ENCODE measurements around the gene GALK1. TPM values are rescaled to one million over a fixed set of nuclear protein-coding genes. Genes with fewer than 3 reads are reported as not detected.
A peak's percentile ranks its signal among the peaks of the same experiment; 100 is the strongest.

GALK1 gene
- total RNA-seq, 1 donor from 2014 or later: 18.4 TPM

- TF ChIP-seq CTCF (IDR thresholded peaks at IDR 0.05) (no peak), POLR2AphosphoS5 (IDR thresholded peaks at IDR 0.05; ENCODE audit: insufficient read depth in 1 of 2, low read depth in 1 of 2) (peak; percentile 13 to 70), POLR2A (IDR thresholded peaks at IDR 0.05) (no peak)
- intact Hi-C loops (cut with DNase I): no loop called here
- no peaks in the 10 kb centered on the region for H3K27me3 ChIP-seq
Observed at GRCh38 chr17:75723171-75723930, 41.6 kb downstream of the GALK1 start.

GRCh38 chr17:75722542-75723095, 42.4 kb downstream of the GALK1 start:
- DNase-seq (ENCODE audit: extremely low spot score in 2 of 2): no peak
- H3K4me3 ChIP-seq: peak overlapping the region; percentile 50 to 63
- H3K27me3 ChIP-seq: no peaks in the 10 kb centered on the region
- peak overlapping the region; percentile 75 for H3K27ac ChIP-seq
- TF ChIP-seq POLR2AphosphoS5 (IDR thresholded peaks at IDR 0.05; ENCODE audit: insufficient read depth in 1 of 2, low read depth in 1 of 2): no peak
- no peak for TF ChIP-seq POLR2A (IDR thresholded peaks at IDR 0.05)
- no peak for TF ChIP-seq CTCF (IDR thresholded peaks at IDR 0.05)
- H3K4me1 ChIP-seq: peaks cover 21% of the 10 kb centered on the region
- no peaks in the 10 kb centered on the region for H3K9me3 ChIP-seq
- intact Hi-C loops (cut with DNase I): no loop called here
- no peaks in the 10 kb centered on the region for H3K36me3 ChIP-seq

More at GRCh38 chr17:75723171-75723930, 41.6 kb downstream of the GALK1 start:
- Histone ChIP-seq H3K4me3 (peak overlapping the region; percentile 50 to 63), H3K9me3 (no peaks in the 10 kb centered on the region), H3K36me3 (no peaks in the 10 kb centered on the region), H3K4me1 (peaks cover 21% of the 10 kb centered on the region), H3K27ac (peak overlapping the region; percentile 75)
- DNase-seq (ENCODE audit: extremely low spot score in 2 of 2): no peak

- Histone ChIP-seq H3K4me1 (peaks cover 21% of the 10 kb centered on the region), H3K4me3 (peak overlapping the region; percentile 50 to 63), H3K27ac (peak overlapping the region; percentile 75), H3K36me3 (no peaks in the 10 kb centered on the region), H3K27me3 (no peaks in the 10 kb centered on the region), H3K9me3 (no peaks in the 10 kb centered on the region)
- intact Hi-C loops (cut with DNase I): no loop called here
- TF ChIP-seq CTCF (IDR thresholded peaks at IDR 0.05): no peak
- TF ChIP-seq POLR2A (IDR thresholded peaks at IDR 0.05): no peak
- TF ChIP-seq POLR2AphosphoS5 (IDR thresholded peaks at IDR 0.05; ENCODE audit: insufficient read depth in 1 of 2, low read depth in 1 of 2): peak in 1 of 2 donors; percentile 11
- DNase-seq (ENCODE audit: extremely low spot score in 2 of 2): no peak
Observed at GRCh38 chr17:75722076-75722475, 42.9 kb downstream of the GALK1 start.

GRCh38 chr17:75721463-75722011, 43.5 kb downstream of the GALK1 start:
- no peak for DNase-seq (ENCODE audit: extremely low spot score in 2 of 2)
- no peak for TF ChIP-seq POLR2A (IDR thresholded peaks at IDR 0.05)
- no peak for TF ChIP-seq CTCF (IDR thresholded peaks at IDR 0.05)
- TF ChIP-seq POLR2AphosphoS5 (IDR thresholded peaks at IDR 0.05; ENCODE audit: insufficient read depth in 1 of 2, low read depth in 1 of 2): peak in 1 of 2 donors; percentile 11
- intact Hi-C loops (cut with DNase I): no loop called here
- H3K4me3 ChIP-seq: peak overlapping the region; percentile 50 to 63
- H3K9me3 ChIP-seq: no peaks in the 10 kb centered on the region
- peaks cover 21% of the 10 kb centered on the region for H3K4me1 ChIP-seq
- no peaks in the 10 kb centered on the region for H3K27me3 ChIP-seq
- H3K27ac ChIP-seq: peak overlapping the region; percentile 75
- no peaks in the 10 kb centered on the region for H3K36me3 ChIP-seq
